AG04449 (cell line): Measurements from ENCODE around the gene SLC6A4.

ENCODE experiments used
- CTCF ChIA-PET: fragments of 350-600 bp; formaldehyde crosslinking; extraction: SDS; loops from one replicate; lab custom pipeline; 2021; ENCODE audit warnings: antibody characterized with exemption; lab: Yijun Ruan, JAX
- POLR2A ChIA-PET: fragments of 400-600, 350-600 bp; formaldehyde crosslinking; extraction: SDS; loops from one replicate; lab custom pipeline; 2020; ENCODE audit warnings: antibody characterized with exemption, inconsistent platforms; lab: Yijun Ruan, JAX
- DNase-seq: peaks from one replicate; pipeline ENCODE4 v3.0.0-alpha.2; 2010; ENCODE audit warnings: low read depth, low spot score
- H3K4me3 ChIP-seq: 2 replicates; pipeline ENCODE4 v1.5.1; 2011; ENCODE audit warnings: low read depth, mild to moderate bottlenecking, control low read depth, low read length
- CTCF ChIP-seq: IDR thresholded peaks from one replicate; pipeline ENCODE4 v1.5.1; 2011; ENCODE audit warnings: mild to moderate bottlenecking, moderate library complexity, low read length, control low read depth, inconsistent platforms; ENCODE audit not compliant: insufficient read depth; ENCODE audit errors: missing control alignments

Gene SLC6A4

GRCh38 chr17:30271102-30271501 lies 35.6 kb upstream of the SLC6A4 start:
- TF ChIP-seq CTCF = no peak
- no peak for DNase-seq
- CTCF ChIA-PET = interaction anchor here (1.8 to 3.6 kb wide), 2 partner anchors 8 to 146 kb away, joined by 6 to 17 read pairs; no protein-coding TSS in a partner anchor
- H3K4me3 ChIP-seq = no peak overlapping the region
- POLR2A ChIA-PET = no interaction called here

- POLR2A ChIA-PET = no interaction called here
- CTCF ChIA-PET = interaction anchor here (0.6 to 1.6 kb wide), 6 partner anchors 10 to 650 kb away, joined by 3 to 4 read pairs (median 3); partner anchors contain the start of gene SLC6A4
- H3K4me3 ChIP-seq = no peak overlapping the region
- no peak for DNase-seq
- TF ChIP-seq CTCF = no peak
Observed at GRCh38 chr17:30267625-30268024, 32.1 kb upstream of the SLC6A4 start.

GRCh38 chr17:30263552-30264333 lies 28.2 kb upstream of the SLC6A4 start:
- ChIA-PET POLR2A (no interaction called here), CTCF (interaction anchor here (1.2 to 1.5 kb wide), 3 partner anchors 9 to 159 kb away, joined by 3 to 4 read pairs (median 4); no protein-coding TSS in a partner anchor)
- TF ChIP-seq CTCF = no peak

GRCh38 chr17:30256756-30257506 lies 21.4 kb upstream of the SLC6A4 start:
- no peak for DNase-seq
- no peak overlapping the region for H3K4me3 ChIP-seq
- POLR2A ChIA-PET = interaction anchor here (0.7 kb wide), 1 partner anchor 677 kb away, joined by 3 read pairs; no protein-coding TSS in a partner anchor
- no peak for TF ChIP-seq CTCF
- CTCF ChIA-PET = interaction anchor here (0.8 to 1.5 kb wide), 2 partner anchors 22 to 111 kb away, joined by 3 read pairs; no protein-coding TSS in a partner anchor

More at GRCh38 chr17:30263552-30264333, 28.2 kb upstream of the SLC6A4 start:
- H3K4me3 ChIP-seq = no peak overlapping the region
- no peak for DNase-seq

- no peak overlapping the region for H3K4me3 ChIP-seq
- CTCF ChIA-PET = interaction anchor here (1.0 kb wide), 1 partner anchor 10 kb away, joined by 3 read pairs; no protein-coding TSS in a partner anchor
- POLR2A ChIA-PET = no interaction called here
- no peak for TF ChIP-seq CTCF
- no peak for DNase-seq
Observed at GRCh38 chr17:30254150-30254549, 18.7 kb upstream of the SLC6A4 start.

GRCh38 chr17:30253312-30253711 lies 17.8 kb upstream of the SLC6A4 start:
- CTCF ChIA-PET = no interaction called here
- TF ChIP-seq CTCF = no peak
- POLR2A ChIA-PET = interaction anchor here (0.6 kb wide), 1 partner anchor 38 kb away, joined by 3 read pairs; the partner anchor contains the start of gene BLMH

More at GRCh38 chr17:30253312-30253711, 17.8 kb upstream of the SLC6A4 start:
- no peak overlapping the region for H3K4me3 ChIP-seq
- no peak for DNase-seq
